ENCODE results near the gene MPP7.
A peak's percentile ranks its signal among the peaks of the same experiment; 100 is the strongest.
"Not testable (repeated sequence)": the region's sequence is repeated elsewhere in the genome, so short reads cannot be mapped to it uniquely, and the experiment has no call there.

MPP7 gene

GRCh38 chr10:28320090-28320489, 17.2 kb upstream of the MPP7 start:
- DNase-seq (no peak), ATAC-seq (replicated peaks) (no peak)
- no peak overlapping the region for H3K4me3 Mint-ChIP-seq
- no peak overlapping the region for H3K27ac Mint-ChIP-seq
- no peaks in the 10 kb centered on the region for H3K9me3 Mint-ChIP-seq
- no peaks in the 10 kb centered on the region for H3K27me3 Mint-ChIP-seq
- H3K4me1 Mint-ChIP-seq (ENCODE audit: low read depth in 2 of 2): peaks cover 23 to 24% of the 10 kb centered on the region in 2 donors
- H3K36me3 Mint-ChIP-seq (ENCODE audit: insufficient read depth): peaks cover 37% of the 10 kb centered on the region

GRCh38 chr10:28319061-28319460, 16.2 kb upstream of the MPP7 start:
- H3K27ac Mint-ChIP-seq: peak overlapping the region; percentile 75 to 77

GRCh38 chr10:28318626-28319025, 15.8 kb upstream of the MPP7 start:
- Mint-ChIP-seq H3K36me3 (ENCODE audit: insufficient read depth) (peaks cover 40% of the 10 kb centered on the region), H3K4me3 (no peak overlapping the region), H3K27ac (peak overlapping the region; percentile 75 to 77), H3K27me3 (no peaks in the 10 kb centered on the region), H3K9me3 (no peaks in the 10 kb centered on the region), H3K4me1 (ENCODE audit: low read depth in 2 of 2) (peaks cover 24 to 26% of the 10 kb centered on the region in 2 donors)
- ATAC-seq (replicated peaks) (no peak), DNase-seq (no peak)

More at GRCh38 chr10:28319061-28319460, 16.2 kb upstream of the MPP7 start:
- peaks cover 40% of the 10 kb centered on the region for H3K36me3 Mint-ChIP-seq (ENCODE audit: insufficient read depth)
- not testable (repeated sequence) for H3K9me3 Mint-ChIP-seq; H3K4me3 Mint-ChIP-seq; ATAC-seq (replicated peaks); DNase-seq; H3K27me3 Mint-ChIP-seq
- H3K4me1 Mint-ChIP-seq (ENCODE audit: low read depth in 2 of 2): peaks cover 24 to 26% of the 10 kb centered on the region in 2 donors

- ATAC-seq (replicated peaks): no peak
- Mint-ChIP-seq H3K9me3 (no peaks in the 10 kb centered on the region), H3K27me3 (no peaks in the 10 kb centered on the region), H3K27ac (no peak overlapping the region), H3K4me1 (ENCODE audit: low read depth in 2 of 2) (peaks cover 20 to 24% of the 10 kb centered on the region in 2 donors), H3K4me3 (no peak overlapping the region), H3K36me3 (ENCODE audit: insufficient read depth) (peaks cover 46% of the 10 kb centered on the region)
- no peak for DNase-seq
Measured at GRCh38 chr10:28317760-28318159, 14.9 kb upstream of the MPP7 start.

GRCh38 chr10:28316696-28317095, 13.8 kb upstream of the MPP7 start:
- peaks cover 38% of the 10 kb centered on the region for H3K36me3 Mint-ChIP-seq (ENCODE audit: insufficient read depth)
- ATAC-seq (replicated peaks) (no peak), DNase-seq (no peak)
- H3K4me1 Mint-ChIP-seq (ENCODE audit: low read depth in 2 of 2): peaks cover 15 to 22% of the 10 kb centered on the region in 2 donors
- H3K27me3 Mint-ChIP-seq: no peaks in the 10 kb centered on the region
- peak overlapping the region; percentile 38 to 62 for H3K27ac Mint-ChIP-seq
- H3K9me3 Mint-ChIP-seq: peaks cover 0 to 3% of the 10 kb centered on the region in 2 donors
- H3K4me3 Mint-ChIP-seq: no peak overlapping the region

GRCh38 chr10:28315140-28315539, 12.3 kb upstream of the MPP7 start:
- H3K27ac Mint-ChIP-seq: peak overlapping the region in 1 of 2 donors; percentile 61
- peaks cover 30% of the 10 kb centered on the region for H3K36me3 Mint-ChIP-seq (ENCODE audit: insufficient read depth)
- H3K4me1 Mint-ChIP-seq (ENCODE audit: low read depth in 2 of 2): peaks cover 15 to 17% of the 10 kb centered on the region in 2 donors
- H3K4me3 Mint-ChIP-seq: no peak overlapping the region
- no peaks in the 10 kb centered on the region for H3K27me3 Mint-ChIP-seq
- H3K9me3 Mint-ChIP-seq: peaks cover 0 to 3% of the 10 kb centered on the region in 2 donors
- DNase-seq (no peak), ATAC-seq (replicated peaks) (no peak)

- Mint-ChIP-seq H3K9me3 (peaks cover 0 to 3% of the 10 kb centered on the region in 2 donors), H3K36me3 (ENCODE audit: insufficient read depth) (peaks cover 25% of the 10 kb centered on the region), H3K27me3 (no peaks in the 10 kb centered on the region), H3K4me1 (ENCODE audit: low read depth in 2 of 2) (peaks cover 14 to 17% of the 10 kb centered on the region in 2 donors), H3K27ac (no peak overlapping the region), H3K4me3 (no peak overlapping the region)
- DNase-seq (no peak), ATAC-seq (replicated peaks) (no peak)
Measured at GRCh38 chr10:28314211-28314610, 11.3 kb upstream of the MPP7 start.

- no peaks in the 10 kb centered on the region for H3K27me3 Mint-ChIP-seq
- peaks cover 0 to 3% of the 10 kb centered on the region in 2 donors for H3K9me3 Mint-ChIP-seq
- no peak overlapping the region for H3K4me3 Mint-ChIP-seq
- DNase-seq: no peak
- H3K4me1 Mint-ChIP-seq (ENCODE audit: low read depth in 2 of 2): peaks cover 8 to 10% of the 10 kb centered on the region in 2 donors
- H3K27ac Mint-ChIP-seq: no peak overlapping the region
- no peak for ATAC-seq (replicated peaks)
- H3K36me3 Mint-ChIP-seq (ENCODE audit: insufficient read depth): peaks cover 17% of the 10 kb centered on the region
Measured at GRCh38 chr10:28312572-28312971, 9.7 kb upstream of the MPP7 start.

GRCh38 chr10:28311104-28311503, 8.2 kb upstream of the MPP7 start:
- no peak for DNase-seq
- H3K9me3 Mint-ChIP-seq: peaks cover 0 to 3% of the 10 kb centered on the region in 2 donors
- no peak overlapping the region for H3K4me3 Mint-ChIP-seq
- peaks cover 8 to 10% of the 10 kb centered on the region in 2 donors for H3K4me1 Mint-ChIP-seq (ENCODE audit: low read depth in 2 of 2)
- H3K27ac Mint-ChIP-seq: no peak overlapping the region
- ATAC-seq (replicated peaks): no peak
- peaks cover 9% of the 10 kb centered on the region for H3K36me3 Mint-ChIP-seq (ENCODE audit: insufficient read depth)
- no peaks in the 10 kb centered on the region for H3K27me3 Mint-ChIP-seq

- Mint-ChIP-seq H3K27me3 (no peaks in the 10 kb centered on the region), H3K27ac (no peak overlapping the region), H3K4me3 (no peak overlapping the region), H3K9me3 (peaks cover 0 to 2% of the 10 kb centered on the region in 2 donors), H3K4me1 (ENCODE audit: low read depth in 2 of 2) (peaks cover 16 to 18% of the 10 kb centered on the region in 2 donors), H3K36me3 (ENCODE audit: insufficient read depth) (peaks cover 5% of the 10 kb centered on the region)
- no peak for ATAC-seq (replicated peaks)
- DNase-seq: no peak
Measured at GRCh38 chr10:28307267-28307666, 4.4 kb upstream of the MPP7 start.

GRCh38 chr10:28305553-28305952, 2.7 kb upstream of the MPP7 start:
- Mint-ChIP-seq H3K9me3 (no peaks in the 10 kb centered on the region), H3K4me1 (ENCODE audit: low read depth in 2 of 2) (peaks cover 20 to 31% of the 10 kb centered on the region in 2 donors), H3K36me3 (ENCODE audit: insufficient read depth) (peaks cover 5% of the 10 kb centered on the region), H3K27me3 (no peaks in the 10 kb centered on the region), H3K4me3 (no peak overlapping the region), H3K27ac (no peak overlapping the region)
- ATAC-seq (replicated peaks) (no peak), DNase-seq (no peak)

GRCh38 chr10:28304032-28304571, 1.2 kb upstream of the MPP7 start:
- peak overlapping the region in 1 of 2 donors; percentile 82 for H3K27ac Mint-ChIP-seq
- no peak for ATAC-seq (replicated peaks)
- H3K9me3 Mint-ChIP-seq: no peaks in the 10 kb centered on the region
- H3K4me1 Mint-ChIP-seq (ENCODE audit: low read depth in 2 of 2): peaks cover 25 to 29% of the 10 kb centered on the region in 2 donors
- peaks cover 5% of the 10 kb centered on the region for H3K36me3 Mint-ChIP-seq (ENCODE audit: insufficient read depth)
- H3K27me3 Mint-ChIP-seq: no peaks in the 10 kb centered on the region
- H3K4me3 Mint-ChIP-seq: peak overlapping the region; percentile 91 to 92
- DNase-seq: no peak

GRCh38 chr10:28302012-28302637, 739 bp downstream of the MPP7 start:
- no peaks in the 10 kb centered on the region for H3K9me3 Mint-ChIP-seq
- H3K4me1 Mint-ChIP-seq (ENCODE audit: low read depth in 2 of 2): peaks cover 29 to 43% of the 10 kb centered on the region in 2 donors
- DNase-seq (peak in 1 of 3 experiments; percentile 6), ATAC-seq (replicated peaks) (no peak)
- peak overlapping the region in 1 of 2 donors; percentile 84 for H3K27ac Mint-ChIP-seq
- peaks cover 5% of the 10 kb centered on the region for H3K36me3 Mint-ChIP-seq (ENCODE audit: insufficient read depth)
- H3K4me3 Mint-ChIP-seq: peak overlapping the region; percentile 91 to 92
- no peaks in the 10 kb centered on the region for H3K27me3 Mint-ChIP-seq

GRCh38 chr10:28300027-28300426, 2.8 kb downstream of the MPP7 start:
- Mint-ChIP-seq H3K9me3 (no peaks in the 10 kb centered on the region), H3K27ac (no peak overlapping the region), H3K36me3 (ENCODE audit: insufficient read depth) (peaks cover 5% of the 10 kb centered on the region), H3K4me3 (no peak overlapping the region), H3K27me3 (no peaks in the 10 kb centered on the region), H3K4me1 (ENCODE audit: low read depth in 2 of 2) (peaks cover 33 to 55% of the 10 kb centered on the region in 2 donors)
- peak in 1 of 3 experiments; percentile 9 for DNase-seq
- no peak for ATAC-seq (replicated peaks)
